GM12801 (cell line): ENCODE results near the gene SCGB1A1.

Source experiments
- TF ChIP-seq, protein P1 (sequence below): IDR thresholded peaks from one replicate; pipeline ENCODE4 v1.5.1; 2011; ENCODE audit warnings: control low read depth; ENCODE audit not compliant: insufficient read length; ENCODE audit errors: extremely low read depth

Gene SCGB1A1

GRCh38 chr11:62400760-62401159 lies 18.1 kb upstream of the SCGB1A1 start:
- TF ChIP-seq, protein P1, sequence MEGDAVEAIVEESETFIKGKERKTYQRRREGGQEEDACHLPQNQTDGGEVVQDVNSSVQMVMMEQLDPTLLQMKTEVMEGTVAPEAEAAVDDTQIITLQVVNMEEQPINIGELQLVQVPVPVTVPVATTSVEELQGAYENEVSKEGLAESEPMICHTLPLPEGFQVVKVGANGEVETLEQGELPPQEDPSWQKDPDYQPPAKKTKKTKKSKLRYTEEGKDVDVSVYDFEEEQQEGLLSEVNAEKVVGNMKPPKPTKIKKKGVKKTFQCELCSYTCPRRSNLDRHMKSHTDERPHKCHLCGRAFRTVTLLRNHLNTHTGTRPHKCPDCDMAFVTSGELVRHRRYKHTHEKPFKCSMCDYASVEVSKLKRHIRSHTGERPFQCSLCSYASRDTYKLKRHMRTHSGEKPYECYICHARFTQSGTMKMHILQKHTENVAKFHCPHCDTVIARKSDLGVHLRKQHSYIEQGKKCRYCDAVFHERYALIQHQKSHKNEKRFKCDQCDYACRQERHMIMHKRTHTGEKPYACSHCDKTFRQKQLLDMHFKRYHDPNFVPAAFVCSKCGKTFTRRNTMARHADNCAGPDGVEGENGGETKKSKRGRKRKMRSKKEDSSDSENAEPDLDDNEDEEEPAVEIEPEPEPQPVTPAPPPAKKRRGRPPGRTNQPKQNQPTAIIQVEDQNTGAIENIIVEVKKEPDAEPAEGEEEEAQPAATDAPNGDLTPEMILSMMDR = no peak

DNA sequence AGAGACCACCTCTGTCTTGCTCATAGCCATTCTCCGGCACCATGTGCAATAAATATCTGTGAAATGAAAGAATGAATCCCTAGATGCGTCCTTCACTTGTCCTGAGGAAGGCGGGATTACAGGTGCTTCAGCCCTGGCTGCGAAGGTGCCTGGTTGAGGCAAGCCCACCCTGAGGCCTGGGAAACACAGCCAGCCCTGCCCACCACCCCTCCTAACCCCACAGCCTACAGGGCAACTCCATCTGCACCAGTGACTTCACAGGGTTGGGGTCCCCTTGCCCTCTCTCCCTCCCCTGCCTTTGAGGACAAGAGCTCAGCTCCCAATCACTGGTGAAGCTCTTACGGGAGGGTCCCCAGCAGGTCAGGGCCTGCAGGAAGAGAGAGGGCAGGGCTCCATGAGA lies 17.5 kb upstream of the SCGB1A1 start:
- TF ChIP-seq, protein P1 = no peak

DNA sequence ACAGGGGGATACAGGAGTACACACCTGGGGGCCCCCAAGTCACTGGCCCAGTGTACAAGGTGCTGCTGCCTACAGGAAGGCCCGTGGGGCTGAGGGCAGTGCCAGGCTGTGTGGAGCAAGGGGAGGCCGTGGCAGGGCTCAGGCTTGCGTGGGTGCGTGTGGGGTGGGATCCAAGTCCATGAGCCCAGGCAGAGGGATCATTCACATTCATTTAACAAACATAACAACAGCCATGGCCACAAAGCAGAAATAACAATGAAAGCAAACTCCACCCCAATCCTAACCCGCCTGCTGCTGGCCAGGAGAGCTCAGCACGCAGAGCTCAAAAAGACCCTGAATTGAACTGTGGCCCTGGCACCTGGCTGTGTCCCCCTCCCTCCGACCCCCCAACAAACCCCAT lies 17.0 kb upstream of the SCGB1A1 start:
- TF ChIP-seq, protein P1 = no peak

GRCh38 chr11:62402226-62402959 lies 16.4 kb upstream of the SCGB1A1 start:
- TF ChIP-seq, protein P1 = no peak

GRCh38 chr11:62402960-62403730 lies 15.7 kb upstream of the SCGB1A1 start:
- TF ChIP-seq, protein P1 = no peak

- TF ChIP-seq, protein P1 = no peak
These were observed 14.4 kb upstream of the SCGB1A1 start for GRCh38 chr11:62404435-62404834.

GRCh38 chr11:62404901-62405300 lies 13.9 kb upstream of the SCGB1A1 start:
- TF ChIP-seq, protein P1 = no peak
